GM19328 (cell line): ENCODE measurements around the gene TSPY10.
"Not testable (repeated sequence)": the region's sequence is repeated elsewhere in the genome, so short reads cannot be mapped to it uniquely, and the experiment has no call there.

Source experiments
- ATAC-seq: cut with Tn5 transposase; IDR thresholded peaks from one replicate; pipeline ENCODE4 v1.9.1; 2021; ENCODE audit warnings: mild to moderate bottlenecking, moderate library complexity; ENCODE audit not compliant: unreplicated experiment

Gene TSPY10, protein sequence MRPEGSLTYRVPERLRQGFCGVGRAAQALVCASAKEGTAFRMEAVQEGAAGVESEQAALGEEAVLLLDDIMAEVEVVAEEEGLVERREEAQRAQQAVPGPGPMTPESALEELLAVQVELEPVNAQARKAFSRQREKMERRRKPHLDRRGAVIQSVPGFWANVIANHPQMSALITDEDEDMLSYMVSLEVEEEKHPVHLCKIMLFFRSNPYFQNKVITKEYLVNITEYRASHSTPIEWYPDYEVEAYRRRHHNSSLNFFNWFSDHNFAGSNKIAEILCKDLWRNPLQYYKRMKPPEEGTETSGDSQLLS

DNA sequence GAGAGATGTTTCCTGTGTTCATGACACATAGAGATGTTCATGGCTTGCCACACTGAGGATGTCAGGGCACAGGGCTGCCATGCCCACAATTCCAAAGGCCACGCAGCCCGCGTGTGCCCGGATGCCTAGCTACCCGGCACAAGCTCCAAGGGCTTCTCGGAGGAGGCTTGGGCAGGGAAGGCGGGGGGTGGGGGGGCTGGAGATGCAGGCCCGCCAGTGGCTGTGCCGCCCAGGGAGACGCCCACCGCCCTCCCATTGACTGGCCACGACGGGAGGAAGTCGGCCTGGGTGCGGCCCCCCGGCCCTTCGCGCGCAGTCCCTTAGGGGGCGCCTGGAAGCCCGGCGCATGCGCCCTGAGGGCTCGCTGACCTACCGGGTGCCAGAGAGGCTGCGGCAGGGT is at the start of gene TSPY10:
TSS of gene TSPY10 (plus strand) at position 301 of the 400 bp plus-strand sequence. CDS start at position 347, 46 bp downstream.
- not testable (repeated sequence) for ATAC-seq

DNA sequence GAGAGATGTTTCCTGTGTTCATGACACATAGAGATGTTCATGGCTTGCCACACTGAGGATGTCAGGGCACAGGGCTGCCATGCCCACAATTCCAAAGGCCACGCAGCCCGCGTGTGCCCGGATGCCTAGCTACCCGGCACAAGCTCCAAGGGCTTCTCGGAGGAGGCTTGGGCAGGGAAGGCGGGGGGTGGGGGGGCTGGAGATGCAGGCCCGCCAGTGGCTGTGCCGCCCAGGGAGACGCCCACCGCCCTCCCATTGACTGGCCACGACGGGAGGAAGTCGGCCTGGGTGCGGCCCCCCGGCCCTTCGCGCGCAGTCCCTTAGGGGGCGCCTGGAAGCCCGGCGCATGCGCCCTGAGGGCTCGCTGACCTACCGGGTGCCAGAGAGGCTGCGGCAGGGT is 40.7 kb upstream of the TSPY10 start, which contains the start of gene TSPY9:
TSS of gene TSPY9 (plus strand) at position 301 of the 400 bp plus-strand sequence. CDS start at position 347, 46 bp downstream.
- not testable (repeated sequence) for ATAC-seq

DNA sequence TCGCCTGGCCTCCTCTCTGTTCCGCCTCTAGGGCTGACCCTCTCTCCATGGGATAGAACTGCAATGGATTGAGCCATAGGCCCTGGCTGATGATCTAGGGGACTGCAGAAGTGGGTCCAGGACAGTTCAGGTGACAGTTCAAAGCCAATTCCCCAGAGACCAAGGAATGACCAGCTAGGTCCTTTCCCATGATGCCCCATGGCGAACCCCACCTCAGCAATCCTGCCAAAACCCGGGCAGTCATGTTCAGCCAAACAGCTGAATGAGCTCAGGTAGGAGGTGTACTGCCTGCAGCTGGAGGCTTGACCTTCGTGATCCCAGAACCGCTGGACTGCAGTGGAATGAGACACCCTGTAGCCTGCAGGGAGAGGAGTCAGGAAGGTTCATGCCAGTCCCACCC is 23.3 kb upstream of the TSPY10 start:
- not testable (repeated sequence) for ATAC-seq

DNA sequence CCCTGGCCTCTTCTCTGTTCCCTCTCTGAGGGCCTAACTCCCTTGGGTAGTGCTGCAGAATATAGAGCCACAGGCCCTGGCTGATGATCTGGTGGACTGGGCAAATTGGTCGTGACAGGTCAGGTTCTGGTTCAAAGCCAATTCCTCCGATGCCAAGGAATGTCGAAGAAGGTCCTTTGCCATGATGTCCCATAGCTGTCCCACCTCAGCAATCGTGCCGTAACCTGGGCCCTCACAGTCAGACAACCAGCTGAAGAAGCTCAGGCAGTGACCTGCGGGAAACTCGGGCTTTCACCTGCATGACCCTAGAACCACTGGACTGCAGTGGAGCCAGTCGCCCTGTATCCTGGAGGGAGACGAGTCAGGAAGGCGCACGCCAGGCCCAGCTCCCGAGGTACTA is 11.4 kb upstream of the TSPY10 start:
- not testable (repeated sequence) for ATAC-seq
